ENCODE data around the gene PTPA. TPM values are rescaled to one million over a fixed set of nuclear protein-coding genes. Genes with fewer than 3 reads are reported as not detected.
"Not testable (repeated sequence)": the region's sequence is repeated elsewhere in the genome, so short reads cannot be mapped to it uniquely, and the experiment has no call there.

Gene PTPA
- total and polyA plus RNA-seq, 2 donors (not counting 1 experiment from before 2014, with no cell fraction given) = 35.0 to 73.9 TPM

- peak overlapping the region; percentile 96 for H3K4me3 Mint-ChIP-seq
- Histone ChIP-seq H3K36me3 (replicated peaks in 1 of 2; ENCODE audit: control extremely low read depth in 1 of 2, control insufficient read depth in 1 of 2, extremely low read depth in 1 of 2, insufficient read depth in 2 of 2, low read length in 1 of 2) (no peaks in the 10 kb centered on the region), H3K27me3 (replicated peaks in 1 of 4; ENCODE audit: control extremely low read depth in 1 of 4, control insufficient read depth in 3 of 4, insufficient read depth in 4 of 4, low read length in 3 of 4) (no peaks in the 10 kb centered on the region), H3K4me1 (ENCODE audit: control insufficient read depth in 2 of 2, insufficient read depth in 2 of 2, low read length in 2 of 2) (peaks cover 12 to 19% of the 10 kb centered on the region in 2 donors), H3K79me2 (ENCODE audit: control insufficient read depth, insufficient read depth, low read length) (peaks cover 47% of the 10 kb centered on the region), H3K27ac (ENCODE audit: low read length in 2 of 2) (peak overlapping the region; percentile 41 to 81), H3K4me3 (ENCODE audit: control extremely low read depth in 1 of 5, extremely low read depth in 1 of 5, insufficient read depth in 1 of 5, low read depth in 2 of 5, low read length in 4 of 5) (peak overlapping the region; percentile 36 to 97 (median 93)), H3K9ac (ENCODE audit: low read length) (peak overlapping the region; percentile 86), H3K4me2 (replicated peaks; ENCODE audit: low read depth, low read length, poor library complexity, severe bottlenecking) (peak overlapping the region; percentile 100), H2AFZ (ENCODE audit: insufficient read depth, low read depth, low read length, poor library complexity, severe bottlenecking) (peak overlapping the region; percentile 100), H4K20me1 (ENCODE audit: control insufficient read depth, insufficient read depth, low read length, poor library complexity, severe bottlenecking) (no peaks in the 10 kb centered on the region), H3K9me3 (ENCODE audit: control extremely low read depth in 1 of 3, control insufficient read depth in 2 of 3, insufficient read depth in 1 of 3, low read length in 2 of 3) (no peaks in the 10 kb centered on the region)
- ChIA-PET POLR2A (interaction anchor here (0.6 to 1.1 kb wide), 3 partner anchors 31 to 513 kb away, joined by 3 to 6 read pairs (median 3); partner anchors contain the start of gene DOLPP1), CTCF (interaction anchor here (1.5 to 4.4 kb wide), 4 partner anchors 11 to 28 kb away, joined by 3 to 18 read pairs (median 8); no protein-coding TSS in a partner anchor)
- no peaks in the 10 kb centered on the region for H3K27me3 Mint-ChIP-seq
- DNase-seq (peak; percentile 56), ATAC-seq (ENCODE audit: low read depth) (peak; percentile 2)
- H3K9me3 Mint-ChIP-seq (ENCODE audit: insufficient read depth) = no peaks in the 10 kb centered on the region
- peaks cover 25% of the 10 kb centered on the region for H3K4me1 Mint-ChIP-seq
- 1% methylated on average over 27 of the region's 37 CpGs for WGBS (ENCODE audit: insufficient coverage)
- peak overlapping the region; percentile 96 for H3K27ac Mint-ChIP-seq
- intact Hi-C loops (cut with micrococcal nuclease) = loop anchor here (1.0 to 10.0 kb wide), 5 partner anchors 29 to 943 kb away; partner anchors contain the start of genes GPR107, IER5L, MIGA2 and TOR1B
- TF ChIP-seq CTCF (IDR thresholded peaks at IDR 0.05) = no peak
- no peak for TF ChIP-seq EZH2 (IDR thresholded peaks at IDR 0.05; ENCODE audit: borderline replicate concordance, insufficient read depth, low read depth, low read length, poor library complexity, severe bottlenecking)
These were observed 425 bp downstream of the PTPA start for GRCh38 chr9:129111528-129112151.

- ChIA-PET POLR2A (interaction anchor here (0.7 kb wide), 1 partner anchor 27 kb away, joined by 3 read pairs; no protein-coding TSS in a partner anchor), CTCF (interaction anchor here (0.7 to 4.4 kb wide), 6 partner anchors 9 to 27 kb away, joined by 3 to 18 read pairs (median 4); no protein-coding TSS in a partner anchor)
- not testable (repeated sequence) for H3K27ac Mint-ChIP-seq; H3K27me3 Mint-ChIP-seq; H3K27me3 ChIP-seq (replicated peaks in 1 of 4; ENCODE audit: control extremely low read depth in 1 of 4, control insufficient read depth in 3 of 4, insufficient read depth in 4 of 4, low read length in 3 of 4); H3K9me3 Mint-ChIP-seq (ENCODE audit: insufficient read depth); ATAC-seq (ENCODE audit: low read depth); H3K36me3 ChIP-seq (replicated peaks in 1 of 2; ENCODE audit: control extremely low read depth in 1 of 2, control insufficient read depth in 1 of 2, extremely low read depth in 1 of 2, insufficient read depth in 2 of 2, low read length in 1 of 2); H4K20me1 ChIP-seq (ENCODE audit: control insufficient read depth, insufficient read depth, low read length, poor library complexity, severe bottlenecking); DNase-seq; H3K27ac ChIP-seq (ENCODE audit: low read length in 2 of 2); H3K9me3 ChIP-seq (ENCODE audit: control extremely low read depth in 1 of 3, control insufficient read depth in 2 of 3, insufficient read depth in 1 of 3, low read length in 2 of 3)
- peak overlapping the region; percentile 100 for H3K4me2 ChIP-seq (replicated peaks; ENCODE audit: low read depth, low read length, poor library complexity, severe bottlenecking)
- peaks cover 25% of the 10 kb centered on the region for H3K4me1 Mint-ChIP-seq
- intact Hi-C loops (cut with micrococcal nuclease) = loop anchor here (10.0 kb wide), 2 partner anchors 692 to 942 kb away; partner anchors contain the start of genes GPR107 and TOR1B
- peak overlapping the region; percentile 86 for H3K9ac ChIP-seq (ENCODE audit: low read length)
- H3K4me3 ChIP-seq (ENCODE audit: control extremely low read depth in 1 of 5, extremely low read depth in 1 of 5, insufficient read depth in 1 of 5, low read depth in 2 of 5, low read length in 4 of 5) = peak overlapping the region in 1 of 5 experiments; percentile 93
- peaks cover 56% of the 10 kb centered on the region for H3K79me2 ChIP-seq (ENCODE audit: control insufficient read depth, insufficient read depth, low read length)
- WGBS (ENCODE audit: insufficient coverage) = 95% methylated on average over 15 of the region's 17 CpGs
- H3K4me3 Mint-ChIP-seq = peak overlapping the region; percentile 96
- H2AFZ ChIP-seq (ENCODE audit: insufficient read depth, low read depth, low read length, poor library complexity, severe bottlenecking) = peak overlapping the region; percentile 100
- H3K4me1 ChIP-seq (ENCODE audit: control insufficient read depth in 2 of 2, insufficient read depth in 2 of 2, low read length in 2 of 2) = peaks cover 12 to 19% of the 10 kb centered on the region in 2 donors
These were observed 1.3 kb downstream of the PTPA start for GRCh38 chr9:129112526-129112925.
